Measurements from ENCODE around the gene SMIM21. TPM values are rescaled to one million over a fixed set of nuclear protein-coding genes. Genes with fewer than 3 reads are reported as not detected.

SMIM21 gene
- total RNA-seq, 1 experiment from 2014 or later, result not detected

- no peak for TF ChIP-seq PRDM15 (CRISPR knock-in tag; IDR thresholded peaks at IDR 0.05)
- no peak for TF ChIP-seq ZNF121 (CRISPR knock-in tag; IDR thresholded peaks at IDR 0.05)
- no peak for TF ChIP-seq ZBTB43 (CRISPR knock-in tag; IDR thresholded peaks at IDR 0.05)
Measured at GRCh38 chr18:75456199-75456631, 28.7 kb upstream of the SMIM21 start (continued).

- H3K4me3 Mint-ChIP-seq, result peak overlapping the region; percentile 78
- peaks cover 18% of the 10 kb centered on the region for H3K36me3 Mint-ChIP-seq
- peak; percentile 81 for ATAC-seq
- H3K27me3 Mint-ChIP-seq (ENCODE audit: low read depth), result peaks cover 38% of the 10 kb centered on the region
- no peak overlapping the region for H3K27ac Mint-ChIP-seq
- ChIA-PET CTCF (no interaction called here), POLR2A (no interaction called here)
- H3K4me1 Mint-ChIP-seq, result peaks cover 17% of the 10 kb centered on the region
- DNase-seq (ENCODE audit: low spot score), result peak; percentile 63
- H3K9me3 Mint-ChIP-seq, result peaks cover 26% of the 10 kb centered on the region
- TF ChIP-seq FOXK1 (CRISPR knock-in tag; IDR thresholded peaks at IDR 0.05) (peak; percentile 74), TEAD4 (CRISPR knock-in tag; IDR thresholded peaks at IDR 0.05) (no peak; the same call in 1 of the 2 replicates), E2F1 (CRISPR knock-in tag; IDR thresholded peaks at IDR 0.05) (0 out of 2 replicates have a peak, but pooled peaks have one; percentile 35), ZNF232 (CRISPR knock-in tag; IDR thresholded peaks at IDR 0.05) (no peak), IRF2 (CRISPR knock-in tag; IDR thresholded peaks at IDR 0.05; ENCODE audit: borderline replicate concordance, low read depth) (no peak), ELF4 (CRISPR knock-in tag; IDR thresholded peaks at IDR 0.05; ENCODE audit: low read depth) (peak; percentile 84; the same call in 1 of the 2 replicates), ZMAT4 (CRISPR knock-in tag; IDR thresholded peaks at IDR 0.05) (no peak), AFF4 (CRISPR knock-in tag; IDR thresholded peaks at IDR 0.05; ENCODE audit: borderline replicate concordance) (no peak), ZNF532 (CRISPR knock-in tag; IDR thresholded peaks at IDR 0.05; ENCODE audit: borderline replicate concordance) (no peak), PRRX2 (CRISPR knock-in tag; IDR thresholded peaks at IDR 0.05) (no peak), RORB (CRISPR knock-in tag; IDR thresholded peaks at IDR 0.05) (no peak), KAT7 (CRISPR knock-in tag; IDR thresholded peaks at IDR 0.05; ENCODE audit: borderline replicate concordance) (0 out of 2 replicates have a peak, but pooled peaks have one; percentile 78), HMGXB4 (CRISPR knock-in tag; IDR thresholded peaks at IDR 0.05) (peak; percentile 82; the same call in 1 of the 2 replicates)
Measured at GRCh38 chr18:75455249-75456198, 28.0 kb upstream of the SMIM21 start.
